ENCODE data around the gene FAM209B.
"Not testable (repeated sequence)": the region's sequence is repeated elsewhere in the genome, so short reads cannot be mapped to it uniquely, and the experiment has no call there.

The FAM209B gene

GRCh38 chr20:56527521-56527920, 5.5 kb upstream of the FAM209B start:
- Histone ChIP-seq H3K27ac (ENCODE audit: low read depth, low read length) (no peak overlapping the region), H3K9me3 (ENCODE audit: control insufficient read depth in 1 of 2, low read length in 2 of 2) (no peaks in the 10 kb centered on the region), H3K9ac (ENCODE audit: low read depth in 1 of 2, low read length in 2 of 2) (no peak overlapping the region), H3K36me3 (ENCODE audit: control insufficient read depth in 1 of 2, insufficient read depth in 2 of 2, low read length in 2 of 2) (no peaks in the 10 kb centered on the region), H3K4me3 (ENCODE audit: low read depth in 1 of 2, low read length in 2 of 2) (no peak overlapping the region), H3K4me1 (ENCODE audit: control insufficient read depth in 1 of 2, insufficient read depth in 2 of 2, low read length in 2 of 2) (no peaks in the 10 kb centered on the region), H3K27me3 (ENCODE audit: control insufficient read depth in 1 of 2, insufficient read depth in 2 of 2, low read length in 2 of 2) (no peaks in the 10 kb centered on the region)

DNA sequence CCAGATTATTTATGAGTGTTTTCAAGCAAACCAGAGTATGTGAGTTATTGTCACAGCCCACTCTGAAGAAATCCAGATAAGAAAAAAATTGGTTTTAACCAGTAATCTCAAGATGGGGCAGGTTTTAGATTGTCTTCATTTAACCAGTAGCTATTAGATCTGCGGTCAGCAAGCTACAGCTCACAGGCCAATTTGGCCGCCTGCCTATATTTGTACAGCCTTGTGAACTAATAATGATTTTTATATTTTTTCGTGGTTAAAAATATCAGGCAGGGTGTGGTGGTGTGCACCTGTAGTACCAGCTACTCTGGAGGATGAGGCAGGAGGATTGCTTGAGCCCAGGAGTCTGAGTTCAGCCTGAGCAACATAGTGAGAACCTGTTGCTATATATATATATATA, 5.0 kb downstream of the FAM209B start:
- Histone ChIP-seq H3K27me3 (ENCODE audit: control insufficient read depth in 1 of 2, insufficient read depth in 2 of 2, low read length in 2 of 2) (no peaks in the 10 kb centered on the region), H3K9ac (ENCODE audit: low read depth in 1 of 2, low read length in 2 of 2) (no peak overlapping the region), H3K9me3 (ENCODE audit: control insufficient read depth in 1 of 2, low read length in 2 of 2) (no peaks in the 10 kb centered on the region), H3K36me3 (ENCODE audit: control insufficient read depth in 1 of 2, insufficient read depth in 2 of 2, low read length in 2 of 2) (no peaks in the 10 kb centered on the region), H3K4me1 (ENCODE audit: control insufficient read depth in 1 of 2, insufficient read depth in 2 of 2, low read length in 2 of 2) (no peaks in the 10 kb centered on the region), H3K27ac (ENCODE audit: low read depth, low read length) (no peak overlapping the region), H3K4me3 (ENCODE audit: low read depth in 1 of 2, low read length in 2 of 2) (no peak overlapping the region)

DNA sequence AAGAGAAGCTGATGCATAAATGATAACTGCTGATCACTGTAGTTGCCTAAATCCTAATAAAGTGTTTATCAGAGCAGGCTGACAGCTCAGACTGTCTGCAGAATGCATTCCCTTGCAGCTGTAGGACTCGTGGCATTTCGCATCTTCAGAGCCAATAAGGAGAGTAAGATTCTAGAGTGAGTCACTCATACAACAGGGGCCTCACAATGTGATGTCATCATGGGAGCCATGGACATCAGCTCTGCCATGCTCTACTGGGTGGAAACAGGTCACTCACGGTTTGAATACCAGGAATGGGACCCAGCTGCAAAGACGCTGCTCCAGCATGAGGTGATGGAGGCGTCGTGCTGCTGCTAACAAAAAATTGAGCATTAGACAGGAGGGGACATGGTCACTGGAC, 7.4 kb downstream of the FAM209B start:
- no peaks in the 10 kb centered on the region for H3K36me3 ChIP-seq (ENCODE audit: control insufficient read depth in 1 of 2, insufficient read depth in 2 of 2, low read length in 2 of 2)
- H3K9me3 ChIP-seq (ENCODE audit: control insufficient read depth in 1 of 2, low read length in 2 of 2), result no peaks in the 10 kb centered on the region
- H3K27ac ChIP-seq (ENCODE audit: low read depth, low read length), result no peak overlapping the region
- no peak overlapping the region for H3K4me3 ChIP-seq (ENCODE audit: low read depth in 1 of 2, low read length in 2 of 2)
- H3K27me3 ChIP-seq (ENCODE audit: control insufficient read depth in 1 of 2, insufficient read depth in 2 of 2, low read length in 2 of 2), result no peaks in the 10 kb centered on the region
- H3K4me1 ChIP-seq (ENCODE audit: control insufficient read depth in 1 of 2, insufficient read depth in 2 of 2, low read length in 2 of 2), result no peaks in the 10 kb centered on the region
- H3K9ac ChIP-seq (ENCODE audit: low read depth in 1 of 2, low read length in 2 of 2), result no peak overlapping the region

DNA sequence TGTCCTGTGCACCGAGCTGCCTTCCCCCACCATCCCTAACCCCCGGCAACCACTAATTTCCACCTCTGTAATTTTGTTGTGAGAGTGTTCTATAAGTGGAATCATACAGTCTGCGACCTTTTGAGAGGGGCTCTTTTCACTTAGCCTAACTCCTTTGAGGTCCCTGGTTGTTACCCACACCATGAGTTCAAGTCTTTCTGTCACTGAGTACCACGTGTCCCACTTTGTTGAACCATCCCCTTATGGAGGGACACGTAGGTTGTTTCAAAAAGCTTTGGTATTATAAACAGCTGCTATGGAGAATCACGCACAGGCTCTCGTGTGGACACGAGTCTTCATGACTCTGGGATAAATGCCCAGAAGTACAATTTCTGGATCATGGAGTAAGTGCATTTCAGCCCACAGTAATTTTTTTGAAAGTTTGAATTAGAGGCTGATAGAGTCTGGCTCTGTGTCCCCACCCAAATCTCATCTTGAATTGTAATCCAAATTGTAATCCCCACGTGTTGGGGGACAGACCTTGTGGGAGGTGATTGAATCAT, 9.5 kb downstream of the FAM209B start:
- H3K27ac ChIP-seq (ENCODE audit: low read depth, low read length), result no peak overlapping the region
- H3K9me3 ChIP-seq (ENCODE audit: control insufficient read depth in 1 of 2, low read length in 2 of 2), result no peaks in the 10 kb centered on the region
- H3K9ac ChIP-seq (ENCODE audit: low read depth in 1 of 2, low read length in 2 of 2), result no peak overlapping the region
- no peaks in the 10 kb centered on the region for H3K27me3 ChIP-seq (ENCODE audit: control insufficient read depth in 1 of 2, insufficient read depth in 2 of 2, low read length in 2 of 2)
- no peaks in the 10 kb centered on the region for H3K4me1 ChIP-seq (ENCODE audit: control insufficient read depth in 1 of 2, insufficient read depth in 2 of 2, low read length in 2 of 2)
- H3K4me3 ChIP-seq (ENCODE audit: low read depth in 1 of 2, low read length in 2 of 2), result no peak overlapping the region
- H3K36me3 ChIP-seq (ENCODE audit: control insufficient read depth in 1 of 2, insufficient read depth in 2 of 2, low read length in 2 of 2), result no peaks in the 10 kb centered on the region

DNA sequence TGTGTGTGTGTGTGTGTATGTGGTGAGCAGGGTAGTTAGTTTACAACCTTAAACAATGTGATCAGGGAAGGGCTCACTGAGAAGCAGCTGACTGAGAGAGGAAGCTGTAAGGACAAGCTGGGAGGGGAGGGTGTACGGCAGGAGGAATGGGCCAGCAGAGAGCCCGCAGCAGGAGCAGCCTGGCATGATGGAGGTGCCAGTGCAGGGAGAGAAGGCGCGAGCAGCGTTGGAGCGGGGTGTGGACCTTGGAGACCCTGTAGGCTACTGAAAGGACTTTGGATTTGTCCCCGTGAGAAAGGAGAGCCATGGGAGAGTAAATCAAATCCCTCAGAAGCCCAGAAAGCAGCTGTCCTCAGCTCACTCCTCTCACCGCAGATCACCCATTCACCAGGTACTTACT, 18.5 kb downstream of the FAM209B start:
- Histone ChIP-seq H3K36me3 (ENCODE audit: control insufficient read depth in 1 of 2, insufficient read depth in 2 of 2, low read length in 2 of 2) (no peaks in the 10 kb centered on the region), H3K27ac (ENCODE audit: low read depth, low read length) (no peak overlapping the region), H3K27me3 (ENCODE audit: control insufficient read depth in 1 of 2, insufficient read depth in 2 of 2, low read length in 2 of 2) (no peaks in the 10 kb centered on the region), H3K4me3 (ENCODE audit: low read depth in 1 of 2, low read length in 2 of 2) (no peak overlapping the region), H3K4me1 (ENCODE audit: control insufficient read depth in 1 of 2, insufficient read depth in 2 of 2, low read length in 2 of 2) (no peaks in the 10 kb centered on the region), H3K9ac (ENCODE audit: low read depth in 1 of 2, low read length in 2 of 2) (no peak overlapping the region), H3K9me3 (ENCODE audit: control insufficient read depth in 1 of 2, low read length in 2 of 2) (no peaks in the 10 kb centered on the region)

DNA sequence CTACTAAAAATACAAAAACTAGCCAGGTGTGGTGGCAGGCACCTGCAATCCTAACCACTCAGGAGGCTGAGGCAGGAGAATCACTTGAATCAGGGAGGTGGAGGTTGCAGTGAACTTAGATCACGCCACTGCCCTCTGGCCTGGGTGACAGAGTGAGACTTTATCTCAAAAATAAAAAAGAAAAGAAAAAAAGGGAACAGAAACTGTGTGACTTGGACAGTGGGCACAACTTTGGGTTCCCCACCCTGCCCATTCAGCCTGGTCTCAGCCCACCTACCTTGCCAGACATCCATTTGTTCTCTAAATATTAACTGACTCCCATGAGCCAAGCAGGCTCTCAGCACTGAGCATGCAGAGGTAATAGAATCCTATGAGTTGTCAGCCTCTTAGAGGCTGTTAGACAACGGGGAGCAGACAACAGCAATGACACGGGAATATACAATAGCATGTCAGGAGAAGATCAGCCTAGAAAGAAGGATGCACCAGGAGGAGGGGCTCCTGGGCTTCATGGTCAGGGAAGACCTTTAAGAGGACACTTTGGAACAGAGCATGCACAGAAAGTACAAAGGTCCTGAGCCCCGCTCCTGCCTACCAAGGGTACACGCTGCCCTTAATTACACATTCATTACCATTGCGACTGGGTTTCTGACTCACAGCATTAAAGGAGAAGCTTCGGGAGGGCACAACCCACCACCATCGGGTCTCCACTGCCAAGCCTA, 20.0 kb downstream of the FAM209B start:
- no peaks in the 10 kb centered on the region for H3K9me3 ChIP-seq (ENCODE audit: control insufficient read depth in 1 of 2, low read length in 2 of 2)
- no peak overlapping the region for H3K4me3 ChIP-seq (ENCODE audit: low read depth in 1 of 2, low read length in 2 of 2)
- H3K9ac ChIP-seq (ENCODE audit: low read depth in 1 of 2, low read length in 2 of 2), result no peak overlapping the region
- H3K27ac ChIP-seq (ENCODE audit: low read depth, low read length), result no peak overlapping the region
- H3K36me3 ChIP-seq (ENCODE audit: control insufficient read depth in 1 of 2, insufficient read depth in 2 of 2, low read length in 2 of 2), result no peaks in the 10 kb centered on the region
- H3K4me1 ChIP-seq (ENCODE audit: control insufficient read depth in 1 of 2, insufficient read depth in 2 of 2, low read length in 2 of 2), result no peaks in the 10 kb centered on the region
- H3K27me3 ChIP-seq (ENCODE audit: control insufficient read depth in 1 of 2, insufficient read depth in 2 of 2, low read length in 2 of 2), result no peaks in the 10 kb centered on the region

DNA sequence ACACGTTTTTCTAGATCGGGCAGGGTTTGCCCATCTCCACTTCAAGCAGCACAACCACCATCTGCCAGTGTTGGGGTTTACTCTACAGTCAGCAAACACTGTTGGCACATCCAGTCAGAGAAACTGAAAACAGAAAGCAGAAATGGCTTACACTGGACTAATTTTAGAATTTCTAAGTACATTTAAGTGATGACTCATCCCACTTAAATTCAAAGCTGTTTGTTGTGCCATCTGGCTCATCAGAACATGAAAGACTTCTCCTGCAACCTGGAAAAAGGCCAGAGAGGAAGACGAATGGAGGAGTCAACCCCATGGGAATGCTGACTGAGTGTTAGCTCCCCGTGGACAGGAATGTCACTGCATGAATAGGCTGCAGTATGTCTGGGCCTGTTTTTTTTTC, 21.8 kb downstream of the FAM209B start:
- no peak overlapping the region for H3K27ac ChIP-seq (ENCODE audit: low read depth, low read length)
- no peaks in the 10 kb centered on the region for H3K4me1 ChIP-seq (ENCODE audit: control insufficient read depth in 1 of 2, insufficient read depth in 2 of 2, low read length in 2 of 2)
- no peak overlapping the region for H3K9ac ChIP-seq (ENCODE audit: low read depth in 1 of 2, low read length in 2 of 2)
- H3K36me3 ChIP-seq (ENCODE audit: control insufficient read depth in 1 of 2, insufficient read depth in 2 of 2, low read length in 2 of 2), result no peaks in the 10 kb centered on the region
- H3K4me3 ChIP-seq (ENCODE audit: low read depth in 1 of 2, low read length in 2 of 2), result no peak overlapping the region
- no peaks in the 10 kb centered on the region for H3K9me3 ChIP-seq (ENCODE audit: control insufficient read depth in 1 of 2, low read length in 2 of 2)
- no peaks in the 10 kb centered on the region for H3K27me3 ChIP-seq (ENCODE audit: control insufficient read depth in 1 of 2, insufficient read depth in 2 of 2, low read length in 2 of 2)

DNA sequence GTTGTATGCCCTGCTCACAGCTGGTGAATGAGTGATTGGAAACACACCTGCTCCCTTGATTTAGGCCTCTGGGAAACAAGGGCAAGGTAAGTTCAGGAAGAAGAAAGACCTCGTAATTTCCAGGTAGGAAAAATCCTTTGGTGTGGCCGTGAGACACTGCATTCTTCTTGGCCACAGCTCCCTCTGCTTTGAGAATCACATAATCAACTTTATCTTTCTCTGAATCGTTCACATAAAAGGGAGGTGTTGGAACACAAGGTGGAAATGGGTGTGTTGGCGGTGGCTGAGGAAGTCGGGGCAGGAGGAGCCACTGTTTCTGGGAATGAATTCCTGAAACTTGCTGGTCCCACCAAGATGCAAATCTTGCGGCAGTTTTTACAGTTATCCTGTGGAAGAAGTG, 25.9 kb downstream of the FAM209B start:
- no peaks in the 10 kb centered on the region for H3K27me3 ChIP-seq (ENCODE audit: control insufficient read depth in 1 of 2, insufficient read depth in 2 of 2, low read length in 2 of 2)
- H3K9me3 ChIP-seq (ENCODE audit: control insufficient read depth in 1 of 2, low read length in 2 of 2), result no peaks in the 10 kb centered on the region

DNA sequence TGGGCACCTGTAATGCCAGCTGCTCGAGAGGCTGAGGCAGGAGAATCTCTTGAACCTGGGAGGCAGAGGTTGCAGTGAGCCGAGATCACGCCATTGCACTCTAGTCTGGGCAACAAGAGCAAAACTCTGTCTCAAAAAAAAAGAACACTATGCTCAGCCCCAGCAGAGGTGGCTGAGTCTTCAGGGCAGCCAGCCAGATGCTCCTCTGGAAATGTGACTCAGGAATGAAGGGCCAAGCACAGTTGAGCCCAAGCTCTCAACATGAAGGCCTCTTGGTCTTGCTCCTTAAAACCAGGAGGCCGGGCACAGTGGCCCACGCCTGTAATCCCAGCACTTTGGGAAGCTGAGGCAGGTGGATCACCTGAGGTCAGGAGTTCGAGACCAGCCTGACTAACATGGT, 31.5 kb downstream of the FAM209B start:
- H3K9ac ChIP-seq (ENCODE audit: low read depth in 1 of 2, low read length in 2 of 2); H3K9me3 ChIP-seq (ENCODE audit: control insufficient read depth in 1 of 2, low read length in 2 of 2); H3K27ac ChIP-seq (ENCODE audit: low read depth, low read length); H3K27me3 ChIP-seq (ENCODE audit: control insufficient read depth in 1 of 2, insufficient read depth in 2 of 2, low read length in 2 of 2); H3K36me3 ChIP-seq (ENCODE audit: control insufficient read depth in 1 of 2, insufficient read depth in 2 of 2, low read length in 2 of 2); H3K4me1 ChIP-seq (ENCODE audit: control insufficient read depth in 1 of 2, insufficient read depth in 2 of 2, low read length in 2 of 2); H3K4me3 ChIP-seq (ENCODE audit: low read depth in 1 of 2, low read length in 2 of 2): not testable (repeated sequence)

More for the DNA sequence above, 25.9 kb downstream of the FAM209B start:
- Histone ChIP-seq H3K4me3 (ENCODE audit: low read depth in 1 of 2, low read length in 2 of 2) (no peak overlapping the region), H3K36me3 (ENCODE audit: control insufficient read depth in 1 of 2, insufficient read depth in 2 of 2, low read length in 2 of 2) (no peaks in the 10 kb centered on the region), H3K9ac (ENCODE audit: low read depth in 1 of 2, low read length in 2 of 2) (no peak overlapping the region), H3K4me1 (ENCODE audit: control insufficient read depth in 1 of 2, insufficient read depth in 2 of 2, low read length in 2 of 2) (no peaks in the 10 kb centered on the region), H3K27ac (ENCODE audit: low read depth, low read length) (no peak overlapping the region)

- no peaks in the 10 kb centered on the region for H3K27me3 ChIP-seq (ENCODE audit: control insufficient read depth in 1 of 2, insufficient read depth in 2 of 2, low read length in 2 of 2)
- H3K27ac ChIP-seq (ENCODE audit: low read depth, low read length), result no peak overlapping the region
- no peaks in the 10 kb centered on the region for H3K4me1 ChIP-seq (ENCODE audit: control insufficient read depth in 1 of 2, insufficient read depth in 2 of 2, low read length in 2 of 2)
- H3K36me3 ChIP-seq (ENCODE audit: control insufficient read depth in 1 of 2, insufficient read depth in 2 of 2, low read length in 2 of 2), result no peaks in the 10 kb centered on the region
- no peak overlapping the region for H3K4me3 ChIP-seq (ENCODE audit: low read depth in 1 of 2, low read length in 2 of 2)
- H3K9ac ChIP-seq (ENCODE audit: low read depth in 1 of 2, low read length in 2 of 2), result no peak overlapping the region
- H3K9me3 ChIP-seq (ENCODE audit: control insufficient read depth in 1 of 2, low read length in 2 of 2), result no peaks in the 10 kb centered on the region
These were observed 32.5 kb downstream of the FAM209B start for GRCh38 chr20:56565511-56565910.

Data from duodenal mucosa (tissue), 2 donors.